CD8-positive, alpha-beta memory T cell (primary cell): ENCODE data around the gene TMEM39B. TPM values are rescaled to one million over a fixed set of nuclear protein-coding genes. Genes with fewer than 3 reads are reported as not detected.

Source experiments
- CTCF ChIA-PET: fragments of 350-600 bp; sonication (Branson Sonifier 250); formaldehyde crosslinking; loops from one replicate; lab custom pipeline; 2021; ENCODE audit warnings: antibody characterized with exemption; lab: Charles Lee
- POLR2A ChIA-PET: fragments of 350-600 bp; sonication (Branson Sonifier 250); formaldehyde crosslinking; loops from one replicate; lab custom pipeline; 2021; ENCODE audit warnings: antibody characterized with exemption; lab: Charles Lee
- DNase-seq, 5 donors: peaks; one replicate each; pipeline versions ENCODE4 v3.0.0 to v3.0.0-alpha.2; 2020 to 2022; ENCODE audit warnings: mixed read lengths in 1 of 5
- H3K27ac ChIP-seq: one replicate; pipeline ENCODE4 v1.7.0; 2013; ENCODE audit warnings: low read depth, mild to moderate bottlenecking, low read length, moderate library complexity
- H3K27me3 ChIP-seq: 2 replicates; pipeline ENCODE4 v1.7.0; 2013; ENCODE audit warnings: low read length, mild to moderate bottlenecking; ENCODE audit not compliant: insufficient read depth, poor library complexity, severe bottlenecking
- H3K36me3 ChIP-seq: 2 replicates; pipeline ENCODE4 v1.7.0; 2013; ENCODE audit warnings: mild to moderate bottlenecking, low read length, moderate library complexity; ENCODE audit not compliant: insufficient read depth
- H3K4me1 ChIP-seq: 2 replicates; pipeline ENCODE4 v1.7.0; 2013; ENCODE audit warnings: mild to moderate bottlenecking, low read length, moderate library complexity; ENCODE audit not compliant: insufficient read depth
- H3K4me3 ChIP-seq: 2 replicates; pipeline ENCODE4 v1.7.0; 2013; ENCODE audit warnings: mild to moderate bottlenecking, low read length
- H3K9me3 ChIP-seq: 2 replicates; pipeline ENCODE4 v1.7.0; 2013; ENCODE audit warnings: mild to moderate bottlenecking, low read length
- H3K27ac Mint-ChIP-seq, 8 donors: one replicate each; pipeline ENCODE4 v1.8.0; 2020 to 2021; ENCODE audit warnings: mixed read lengths in 8 of 8, mild to moderate bottlenecking in 6 of 8, inconsistent platforms in 3 of 8, moderate library complexity in 3 of 8
- H3K27me3 Mint-ChIP-seq, 2 donors: one replicate each; pipeline ENCODE4 v1.8.0; 2020 to 2021; ENCODE audit warnings: mixed read lengths in 2 of 2, mild to moderate bottlenecking in 1 of 2, moderate library complexity in 1 of 2
- H3K36me3 Mint-ChIP-seq, 3 donors: one replicate each; pipeline ENCODE4 v1.8.0; 2020 to 2021; ENCODE audit warnings: mixed read lengths in 3 of 3, inconsistent platforms in 1 of 3, mild to moderate bottlenecking in 1 of 3
- H3K4me1 Mint-ChIP-seq, 3 donors: one replicate each; pipeline ENCODE4 v1.8.0; 2020 to 2021; ENCODE audit warnings: mixed read lengths in 3 of 3, inconsistent platforms in 1 of 3, mild to moderate bottlenecking in 1 of 3
- H3K4me3 Mint-ChIP-seq, 7 donors: one replicate each; pipeline ENCODE4 v1.8.0; 2020 to 2021; ENCODE audit warnings: mixed read lengths in 7 of 7, mild to moderate bottlenecking in 6 of 7, moderate library complexity in 4 of 7, inconsistent platforms in 2 of 7
- H3K9me3 Mint-ChIP-seq, 5 donors: one replicate each; pipeline ENCODE4 v1.8.0; 2020 to 2022; ENCODE audit warnings: mixed read lengths in 5 of 5, mild to moderate bottlenecking in 3 of 5, moderate library complexity in 2 of 5, inconsistent platforms in 1 of 5
- polyA plus RNA-seq: library from polyadenylated mRNA; unstranded; fragments of 300-500 nt; fragmentation: Illumina TruSeq; gene quantifications from one replicate; pipeline ENCODE4 v1.2.3, GENCODE V29; 2021
- total RNA-seq, 2 experiments: library from RNA; stranded (reverse); gene quantifications; one replicate each; pipeline ENCODE4 v1.2.3, GENCODE V29; 2021

The TMEM39B gene
- total and polyA plus RNA-seq, 3 experiments from 2014 or later = 2.4 to 25.8 (median 23.4) TPM

GRCh38 chr1:32091176-32091575 is 18.4 kb downstream of the TMEM39B start:
- ChIA-PET CTCF (interaction anchor here (1.3 to 1.4 kb wide), 3 partner anchors 17 to 127 kb away, joined by 3 read pairs; partner anchors contain the start of gene KPNA6), POLR2A (interaction anchor here (0.6 to 0.7 kb wide), 2 partner anchors 251 to 1152 kb away, joined by 3 to 7 read pairs; no protein-coding TSS in a partner anchor)
- H3K27ac Mint-ChIP-seq = no peak overlapping the region
- H3K36me3 Mint-ChIP-seq = peaks cover 0 to 64% (median 9%) of the 10 kb centered on the region in 3 donors
- DNase-seq = no peak
- H3K27ac ChIP-seq = no peak overlapping the region
- H3K36me3 ChIP-seq = peaks cover 19% of the 10 kb centered on the region
- H3K9me3 ChIP-seq = no peaks in the 10 kb centered on the region
- no peak overlapping the region for H3K4me3 ChIP-seq
- no peaks in the 10 kb centered on the region for H3K4me1 ChIP-seq
- no peaks in the 10 kb centered on the region for H3K27me3 ChIP-seq
- no peaks in the 10 kb centered on the region for H3K27me3 Mint-ChIP-seq
- H3K4me3 Mint-ChIP-seq = no peak overlapping the region
- H3K9me3 Mint-ChIP-seq = no peaks in the 10 kb centered on the region
- no peaks in the 10 kb centered on the region for H3K4me1 Mint-ChIP-seq

GRCh38 chr1:32091591-32091990 is 18.9 kb downstream of the TMEM39B start:
- Histone ChIP-seq H3K36me3 (peaks cover 18% of the 10 kb centered on the region), H3K4me1 (no peaks in the 10 kb centered on the region), H3K27me3 (no peaks in the 10 kb centered on the region), H3K9me3 (no peaks in the 10 kb centered on the region), H3K27ac (no peak overlapping the region), H3K4me3 (no peak overlapping the region)
- DNase-seq = no peak
- no peaks in the 10 kb centered on the region for H3K4me1 Mint-ChIP-seq
- peaks cover 0 to 62% (median 9%) of the 10 kb centered on the region in 3 donors for H3K36me3 Mint-ChIP-seq
- CTCF ChIA-PET = interaction anchor here (1.1 to 1.3 kb wide), 2 partner anchors 16 to 18 kb away, joined by 3 read pairs; partner anchors contain the start of gene KPNA6
- no peak overlapping the region for H3K4me3 Mint-ChIP-seq
- no peaks in the 10 kb centered on the region for H3K27me3 Mint-ChIP-seq
- H3K27ac Mint-ChIP-seq = no peak overlapping the region
- POLR2A ChIA-PET = interaction anchor here (0.6 to 0.7 kb wide), 3 partner anchors 8 to 1152 kb away, joined by 3 to 14 read pairs (median 7); no protein-coding TSS in a partner anchor
- no peaks in the 10 kb centered on the region for H3K9me3 Mint-ChIP-seq

GRCh38 chr1:32094746-32095521 is 22.2 kb downstream of the TMEM39B start:
- H3K27me3 ChIP-seq = no peaks in the 10 kb centered on the region
- Mint-ChIP-seq H3K36me3 (peaks cover 0 to 68% (median 12%) of the 10 kb centered on the region in 3 donors), H3K4me1 (no peaks in the 10 kb centered on the region), H3K4me3 (no peak overlapping the region), H3K9me3 (no peaks in the 10 kb centered on the region), H3K27me3 (no peaks in the 10 kb centered on the region), H3K27ac (no peak overlapping the region)
- POLR2A ChIA-PET = no interaction called here
- H3K27ac ChIP-seq = no peak overlapping the region
- H3K4me3 ChIP-seq = no peak overlapping the region
- no peak for DNase-seq
- H3K4me1 ChIP-seq = no peaks in the 10 kb centered on the region
- H3K9me3 ChIP-seq = no peaks in the 10 kb centered on the region
- H3K36me3 ChIP-seq = peaks cover 18% of the 10 kb centered on the region
- CTCF ChIA-PET = no interaction called here

GRCh38 chr1:32099426-32099825 is 26.7 kb downstream of the TMEM39B start:
- Histone ChIP-seq H3K27ac (no peak overlapping the region), H3K9me3 (no peaks in the 10 kb centered on the region), H3K36me3 (peaks cover 17% of the 10 kb centered on the region), H3K4me1 (no peaks in the 10 kb centered on the region), H3K27me3 (no peaks in the 10 kb centered on the region), H3K4me3 (no peak overlapping the region)
- Mint-ChIP-seq H3K27me3 (no peaks in the 10 kb centered on the region), H3K36me3 (peaks cover 0 to 62% (median 11%) of the 10 kb centered on the region in 3 donors), H3K4me1 (no peaks in the 10 kb centered on the region), H3K9me3 (no peaks in the 10 kb centered on the region), H3K27ac (no peak overlapping the region), H3K4me3 (no peak overlapping the region)
- POLR2A ChIA-PET = no interaction called here
- no peak for DNase-seq
- CTCF ChIA-PET = no interaction called here

GRCh38 chr1:32100359-32100758 is 27.6 kb downstream of the TMEM39B start:
- H3K36me3 ChIP-seq = peaks cover 9% of the 10 kb centered on the region
- Mint-ChIP-seq H3K36me3 (peaks cover 0 to 52% (median 9%) of the 10 kb centered on the region in 3 donors), H3K4me3 (no peak overlapping the region), H3K27me3 (no peaks in the 10 kb centered on the region), H3K9me3 (no peaks in the 10 kb centered on the region), H3K4me1 (no peaks in the 10 kb centered on the region), H3K27ac (peak overlapping the region in 1 of 8 donors; percentile 52)
- H3K4me3 ChIP-seq = no peak overlapping the region
- no peaks in the 10 kb centered on the region for H3K27me3 ChIP-seq
- no peaks in the 10 kb centered on the region for H3K9me3 ChIP-seq
- peak overlapping the region; percentile 10 for H3K27ac ChIP-seq
- DNase-seq = no peak
- H3K4me1 ChIP-seq = no peaks in the 10 kb centered on the region
- ChIA-PET POLR2A (no interaction called here), CTCF (no interaction called here)

GRCh38 chr1:32100807-32101708 is 28.3 kb downstream of the TMEM39B start:
- peaks cover 2% of the 10 kb centered on the region for H3K36me3 ChIP-seq
- CTCF ChIA-PET = no interaction called here
- no peaks in the 10 kb centered on the region for H3K4me1 Mint-ChIP-seq
- H3K9me3 Mint-ChIP-seq = no peaks in the 10 kb centered on the region
- no peak for DNase-seq
- H3K27me3 Mint-ChIP-seq = no peaks in the 10 kb centered on the region
- H3K9me3 ChIP-seq = no peaks in the 10 kb centered on the region
- peak overlapping the region in 1 of 8 donors; percentile 52 for H3K27ac Mint-ChIP-seq
- H3K36me3 Mint-ChIP-seq = peaks cover 0 to 45% (median 8%) of the 10 kb centered on the region in 3 donors
- H3K27ac ChIP-seq = peak overlapping the region; percentile 10
- POLR2A ChIA-PET = no interaction called here
- H3K27me3 ChIP-seq = no peaks in the 10 kb centered on the region
- H3K4me1 ChIP-seq = no peaks in the 10 kb centered on the region
- H3K4me3 Mint-ChIP-seq = no peak overlapping the region
- no peak overlapping the region for H3K4me3 ChIP-seq

GRCh38 chr1:32104127-32104526 is 31.4 kb downstream of the TMEM39B start:
- Histone ChIP-seq H3K27me3 (no peaks in the 10 kb centered on the region), H3K27ac (no peak overlapping the region), H3K4me1 (peaks cover 2% of the 10 kb centered on the region), H3K4me3 (no peak overlapping the region), H3K9me3 (no peaks in the 10 kb centered on the region), H3K36me3 (no peaks in the 10 kb centered on the region)
- Mint-ChIP-seq H3K27me3 (no peaks in the 10 kb centered on the region), H3K4me3 (peak overlapping the region in 1 of 7 donors; percentile 22), H3K9me3 (no peaks in the 10 kb centered on the region), H3K27ac (peak overlapping the region in 5 of 8 donors; percentile 1 to 55 (median 31)), H3K36me3 (peaks cover 0 to 41% (median 8%) of the 10 kb centered on the region in 3 donors), H3K4me1 (peaks cover 12 to 19% (median 14%) of the 10 kb centered on the region in 3 donors)
- ChIA-PET CTCF (no interaction called here), POLR2A (no interaction called here)
- peak in 1 of 5 donors; percentile 11 for DNase-seq
